Thoracic aorta (tissue), 2 donors: ENCODE results near the gene TMEM18. TPM values are rescaled to one million over a fixed set of nuclear protein-coding genes. Genes with fewer than 3 reads are reported as not detected.

Experiments used
- ATAC-seq: fragments of 150-250 bp; one replicate; pipeline ENCODE4 v1.8.0; 2017; ENCODE audit warnings: low read depth; ENCODE audit not compliant: insufficient number of reproducible peaks, low FRiP score
- DNase-seq: peaks from one replicate; pipeline ENCODE4 v3.0.0-alpha.2; 2020; ENCODE audit warnings: low spot score
- H3K27ac ChIP-seq, 2 donors: fragments of 200-600 bp; sonication (generic); 1 replicate in 1 of 2; 2 replicates in 1 of 2; pipeline ENCODE4 v1.5.1; 2016; ENCODE audit warnings: mild to moderate bottlenecking in 2 of 2, moderate library complexity in 2 of 2
- H3K27me3 ChIP-seq: fragments of 200-600 bp; sonication (generic); replicated peaks from 2 replicates; pipeline ENCODE4 v1.6.0; 2016; ENCODE audit warnings: mild to moderate bottlenecking; ENCODE audit not compliant: insufficient read depth
- H3K36me3 ChIP-seq: fragments of 200-600 bp; sonication (generic); one replicate; pipeline ENCODE4 v1.5.1; 2016
- H3K4me1 ChIP-seq, 2 donors: fragments of 200-600 bp; sonication (generic); 1 replicate in 1 of 2; 2 replicates in 1 of 2; pipeline versions ENCODE4 v1.5.1 to v1.6.0; 2016; ENCODE audit warnings: low read depth in 2 of 2, mild to moderate bottlenecking in 1 of 2; ENCODE audit not compliant: control insufficient read depth in 1 of 2
- H3K4me3 ChIP-seq: fragments of 200-600 bp; sonication (generic); 2 replicates; pipeline ENCODE4 v1.5.1; 2016; ENCODE audit warnings: mild to moderate bottlenecking
- H3K9me3 ChIP-seq: fragments of 200-600 bp; sonication (generic); 2 replicates; pipeline ENCODE4 v1.5.1; 2016
- total RNA-seq, 2 donors: library from RNA; depleted of rRNA; stranded (reverse); fragments of >200 nt; gene quantifications; one replicate each; pipeline versions ENCODE4 v1.1.0 to v1.2.3, GENCODE V29; 2016
- TF ChIP-seq, protein P1 (sequence below): fragments of 200-600 bp; sonication (generic); IDR thresholded peaks from one replicate; pipeline ENCODE4 v1.5.1; 2019; ENCODE audit warnings: antibody characterized with exemption

TMEM18 gene
- total RNA-seq, 2 donors from 2014 or later: 3.1 to 14.8 TPM

DNA sequence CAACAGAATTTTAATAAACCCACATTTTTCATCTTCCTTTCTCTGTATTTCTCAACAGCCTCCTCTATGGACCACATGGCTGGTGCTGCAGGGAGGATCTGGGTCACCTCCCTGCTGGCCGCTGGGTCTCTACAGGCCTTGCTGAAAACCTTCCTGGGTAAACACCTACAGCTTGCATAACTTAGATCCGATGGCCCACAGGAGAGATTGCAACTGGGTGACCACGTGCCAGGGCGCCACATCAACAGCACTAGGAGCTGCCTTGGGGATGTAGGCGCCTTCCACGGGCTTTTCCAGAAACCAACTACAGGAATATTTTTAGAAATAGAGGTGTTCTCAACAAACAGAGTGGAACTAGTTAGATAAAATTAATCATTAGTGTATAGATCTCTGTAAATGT, 19.4 kb downstream of the TMEM18 start:
- no peak for ATAC-seq
- Histone ChIP-seq H3K4me3 (no peak overlapping the region), H3K4me1 (no peaks in the 10 kb centered on the region), H3K27ac (no peak overlapping the region), H3K9me3 (no peaks in the 10 kb centered on the region), H3K27me3 (no peaks in the 10 kb centered on the region), H3K36me3 (no peaks in the 10 kb centered on the region)
- TF ChIP-seq, protein P1, sequence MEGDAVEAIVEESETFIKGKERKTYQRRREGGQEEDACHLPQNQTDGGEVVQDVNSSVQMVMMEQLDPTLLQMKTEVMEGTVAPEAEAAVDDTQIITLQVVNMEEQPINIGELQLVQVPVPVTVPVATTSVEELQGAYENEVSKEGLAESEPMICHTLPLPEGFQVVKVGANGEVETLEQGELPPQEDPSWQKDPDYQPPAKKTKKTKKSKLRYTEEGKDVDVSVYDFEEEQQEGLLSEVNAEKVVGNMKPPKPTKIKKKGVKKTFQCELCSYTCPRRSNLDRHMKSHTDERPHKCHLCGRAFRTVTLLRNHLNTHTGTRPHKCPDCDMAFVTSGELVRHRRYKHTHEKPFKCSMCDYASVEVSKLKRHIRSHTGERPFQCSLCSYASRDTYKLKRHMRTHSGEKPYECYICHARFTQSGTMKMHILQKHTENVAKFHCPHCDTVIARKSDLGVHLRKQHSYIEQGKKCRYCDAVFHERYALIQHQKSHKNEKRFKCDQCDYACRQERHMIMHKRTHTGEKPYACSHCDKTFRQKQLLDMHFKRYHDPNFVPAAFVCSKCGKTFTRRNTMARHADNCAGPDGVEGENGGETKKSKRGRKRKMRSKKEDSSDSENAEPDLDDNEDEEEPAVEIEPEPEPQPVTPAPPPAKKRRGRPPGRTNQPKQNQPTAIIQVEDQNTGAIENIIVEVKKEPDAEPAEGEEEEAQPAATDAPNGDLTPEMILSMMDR: no peak
- DNase-seq: no peak

DNA sequence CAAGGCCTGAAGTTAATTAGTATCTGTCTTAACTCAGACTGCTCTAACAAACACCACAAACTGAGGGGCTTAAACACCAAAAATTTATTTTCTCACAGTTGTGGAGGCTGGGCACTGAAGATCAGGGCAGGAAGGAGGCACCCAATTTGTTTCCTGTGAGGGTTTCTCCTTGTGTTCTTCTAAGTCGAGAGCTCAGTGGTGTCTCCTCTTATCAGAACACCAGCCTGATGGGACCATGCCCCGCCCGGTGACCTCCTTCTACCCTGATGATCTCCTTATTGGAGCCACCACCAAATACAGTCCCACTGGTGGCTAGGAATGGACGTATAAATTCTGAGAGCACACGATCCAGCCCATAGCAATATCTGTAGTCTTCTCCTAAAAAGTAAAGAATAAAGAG, 20.5 kb downstream of the TMEM18 start:
- Histone ChIP-seq H3K9me3 (no peaks in the 10 kb centered on the region), H3K27ac (no peak overlapping the region), H3K27me3 (no peaks in the 10 kb centered on the region), H3K36me3 (no peaks in the 10 kb centered on the region), H3K4me1 (no peaks in the 10 kb centered on the region), H3K4me3 (no peak overlapping the region)
- no peak for ATAC-seq
- TF ChIP-seq, protein P1: no peak
- no peak for DNase-seq

DNA sequence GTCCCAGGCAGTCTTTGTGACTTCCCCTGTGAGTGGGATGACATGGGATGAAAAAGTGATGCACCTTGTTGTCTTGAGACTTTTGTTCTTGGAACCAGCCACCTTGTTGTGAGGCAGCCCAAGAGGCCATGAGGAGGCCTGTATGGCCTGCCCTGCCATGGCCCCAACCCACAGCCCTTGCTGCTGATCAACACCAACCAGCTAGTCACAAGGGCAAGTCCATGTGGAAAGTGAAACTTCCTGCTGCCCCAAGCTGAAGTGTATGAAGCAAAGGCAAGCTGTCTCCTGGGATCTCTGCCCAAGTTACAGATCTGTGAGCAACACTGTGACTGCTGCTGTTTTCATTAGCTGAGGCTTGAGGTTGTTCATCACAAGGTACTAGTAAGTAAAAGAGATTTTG, 21.6 kb downstream of the TMEM18 start:
- DNase-seq (no peak), ATAC-seq (no peak)
- Histone ChIP-seq H3K27ac (no peak overlapping the region), H3K4me1 (no peaks in the 10 kb centered on the region), H3K4me3 (no peak overlapping the region), H3K9me3 (no peaks in the 10 kb centered on the region), H3K27me3 (no peaks in the 10 kb centered on the region), H3K36me3 (no peaks in the 10 kb centered on the region)
- TF ChIP-seq, protein P1: no peak

DNA sequence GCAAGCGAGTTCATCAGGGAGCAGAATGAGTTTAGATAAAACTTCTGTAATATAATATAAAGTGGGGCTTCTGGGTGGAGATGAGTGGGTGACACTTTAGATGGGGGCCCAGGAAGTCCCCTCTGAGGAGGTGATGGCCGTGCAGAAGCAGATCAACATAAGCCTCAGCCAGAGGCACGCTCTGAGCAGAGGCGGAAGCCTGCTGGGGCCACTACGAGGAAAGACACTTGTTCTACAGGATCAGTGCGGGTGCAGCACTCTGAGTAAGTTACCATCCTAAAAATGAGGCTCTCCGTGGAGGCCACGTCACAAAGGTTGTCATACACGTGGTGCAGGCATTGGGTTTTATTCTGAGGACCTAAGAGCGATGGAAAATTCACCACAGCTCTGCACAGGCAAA, 22.3 kb downstream of the TMEM18 start:
- Histone ChIP-seq H3K27me3 (no peaks in the 10 kb centered on the region), H3K4me3 (no peak overlapping the region), H3K36me3 (no peaks in the 10 kb centered on the region), H3K27ac (no peak overlapping the region), H3K4me1 (no peaks in the 10 kb centered on the region), H3K9me3 (no peaks in the 10 kb centered on the region)
- ATAC-seq (no peak), DNase-seq (no peak)
- TF ChIP-seq, protein P1: no peak

DNA sequence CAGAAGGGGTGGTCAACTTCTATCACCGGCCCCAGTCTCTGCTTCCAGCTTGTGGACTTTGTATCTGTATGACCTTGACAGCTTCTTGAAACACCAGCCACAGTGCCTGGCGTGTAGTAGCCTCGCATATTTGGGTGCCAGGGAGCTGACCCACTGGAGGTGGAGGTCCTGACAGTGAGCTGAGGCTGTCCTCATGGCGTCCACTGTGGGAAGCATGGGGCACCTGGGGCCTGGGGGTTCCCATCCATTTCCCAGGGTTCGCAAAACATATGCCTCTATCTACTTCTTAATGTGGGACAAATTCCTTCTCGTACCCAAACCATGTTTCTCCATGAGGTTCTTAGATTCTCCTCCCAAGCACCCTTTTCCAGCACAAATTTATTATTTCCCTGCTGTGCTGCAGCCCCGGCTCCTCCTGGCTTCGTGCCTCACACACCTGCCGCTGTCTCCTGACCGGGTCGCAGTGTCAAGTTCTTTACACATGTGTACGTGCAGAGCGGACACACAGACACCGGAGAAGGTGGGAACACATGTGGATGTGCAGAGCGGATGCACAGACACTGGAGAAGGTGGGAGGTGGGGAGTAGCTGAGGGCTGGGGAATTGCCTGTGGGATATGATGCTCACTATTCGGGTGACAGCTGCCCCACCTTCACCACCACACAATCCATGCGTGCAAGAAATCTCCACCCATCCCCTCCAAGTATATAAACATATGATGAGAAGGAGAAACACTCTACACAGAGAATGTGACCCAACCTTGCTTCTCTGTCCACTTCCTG, 23.4 kb downstream of the TMEM18 start:
- ATAC-seq (no peak), DNase-seq (no peak)
- Histone ChIP-seq H3K36me3 (no peaks in the 10 kb centered on the region), H3K4me1 (no peaks in the 10 kb centered on the region), H3K27me3 (no peaks in the 10 kb centered on the region), H3K4me3 (no peak overlapping the region), H3K27ac (no peak overlapping the region), H3K9me3 (no peaks in the 10 kb centered on the region)
- TF ChIP-seq, protein P1: no peak
